Neuronal stem cell (in vitro differentiated cells): ENCODE data around the gene OSTF1.

Experiments used
- DNase-seq: peaks from one replicate; pipeline ENCODE4 v3.0.0-alpha.2; 2013; ENCODE audit warnings: low spot score
- H2AFZ ChIP-seq: one replicate; pipeline ENCODE4 v1.6.1; 2013; ENCODE audit warnings: mild to moderate bottlenecking, low read length, inconsistent platforms
- H2AK5ac ChIP-seq: 2 replicates; pipeline ENCODE4 v1.6.1; 2013; ENCODE audit warnings: low read depth, mild to moderate bottlenecking, inconsistent platforms, low read length, moderate library complexity, mixed read lengths
- H2BK120ac ChIP-seq: 2 replicates; pipeline ENCODE4 v1.6.1; 2013; ENCODE audit warnings: low read depth, mild to moderate bottlenecking, inconsistent platforms, low read length, moderate library complexity, mixed read lengths
- H2BK12ac ChIP-seq: one replicate; pipeline ENCODE4 v1.6.1; 2013; ENCODE audit warnings: low read length, inconsistent platforms
- H2BK15ac ChIP-seq: 2 replicates; pipeline ENCODE4 v1.6.1; 2013; ENCODE audit warnings: mild to moderate bottlenecking, low read length, inconsistent platforms, mixed read lengths
- H2BK5ac ChIP-seq: one replicate; pipeline ENCODE4 v1.6.1; 2013; ENCODE audit warnings: inconsistent platforms, mild to moderate bottlenecking, low read length, moderate library complexity
- H3K14ac ChIP-seq: one replicate; pipeline ENCODE4 v1.6.1; 2013; ENCODE audit warnings: low read length, inconsistent platforms
- H3K18ac ChIP-seq: 2 replicates; pipeline ENCODE4 v1.6.1; 2013; ENCODE audit warnings: low read length, inconsistent platforms
- H3K23ac ChIP-seq: 2 replicates; pipeline ENCODE4 v1.6.1; 2013; ENCODE audit warnings: low read depth, mild to moderate bottlenecking, mixed read lengths, low read length, inconsistent platforms; ENCODE audit not compliant: poor library complexity
- H3K27ac ChIP-seq: replicated peaks from 3 replicates; pipeline ENCODE4 v1.5.1; 2013; ENCODE audit warnings: low read length, inconsistent platforms
- H3K27me3 ChIP-seq, 3 experiments: 2 replicates each; pipeline ENCODE4 v1.6.1; 2013; ENCODE audit warnings: low read length in 3 of 3, mild to moderate bottlenecking in 2 of 3, inconsistent platforms in 1 of 3, low read depth in 1 of 3, mixed read lengths in 1 of 3, moderate library complexity in 1 of 3; ENCODE audit not compliant: control insufficient read depth in 3 of 3, insufficient read depth in 3 of 3
- H3K36me3 ChIP-seq, 2 donors: replicated peaks in 1 of 2; 2 replicates each; pipeline ENCODE4 v1.6.1; 2013; ENCODE audit warnings: low read length in 2 of 2; ENCODE audit not compliant: control insufficient read depth in 2 of 2, insufficient read depth in 2 of 2
- H3K4ac ChIP-seq: 2 replicates; pipeline ENCODE4 v1.6.1; 2013; ENCODE audit warnings: inconsistent platforms, mild to moderate bottlenecking, low read length, moderate library complexity
- H3K4me1 ChIP-seq, 2 donors: 1 replicate in 1 of 2; 2 replicates in 1 of 2; pipeline ENCODE4 v1.6.1; 2013; ENCODE audit warnings: low read length in 2 of 2, low read depth in 1 of 2; ENCODE audit not compliant: control insufficient read depth in 2 of 2, insufficient read depth in 1 of 2
- H3K4me2 ChIP-seq: one replicate; pipeline ENCODE4 v1.6.1; 2013; ENCODE audit warnings: mild to moderate bottlenecking, low read length, inconsistent platforms; ENCODE audit not compliant: insufficient read depth, poor library complexity, severe bottlenecking
- H3K4me3 ChIP-seq, 2 donors: 2 replicates each; pipeline ENCODE4 v1.5.1; 2013; ENCODE audit warnings: low read length in 2 of 2, mild to moderate bottlenecking in 2 of 2, inconsistent platforms in 1 of 2, moderate library complexity in 1 of 2
- H3K79me1 ChIP-seq: one replicate; pipeline ENCODE4 v1.6.1; 2013; ENCODE audit warnings: low read depth, mild to moderate bottlenecking, inconsistent platforms, low read length, moderate library complexity
- H3K9ac ChIP-seq: one replicate; pipeline ENCODE4 v1.6.1; 2013; ENCODE audit warnings: mild to moderate bottlenecking, low read depth, low read length, inconsistent platforms; ENCODE audit not compliant: poor library complexity
- H3K9me3 ChIP-seq, 2 donors: replicated peaks in 1 of 2; 2 replicates each; pipeline versions ENCODE3 to v1.6.1; 2013; ENCODE audit warnings: low read length in 2 of 2, mild to moderate bottlenecking in 2 of 2, inconsistent platforms in 1 of 2, low read depth in 1 of 2, mixed read lengths in 1 of 2, moderate library complexity in 1 of 2; ENCODE audit not compliant: control insufficient read depth in 2 of 2, insufficient read depth in 1 of 2
- H4K8ac ChIP-seq: one replicate; pipeline ENCODE4 v1.6.1; 2013; ENCODE audit warnings: low read depth, mild to moderate bottlenecking, inconsistent platforms, low read length, moderate library complexity
- H4K91ac ChIP-seq: one replicate; pipeline ENCODE4 v1.6.1; 2013; ENCODE audit warnings: low read length, low read depth, mild to moderate bottlenecking, inconsistent platforms; ENCODE audit not compliant: poor library complexity
- WGBS, 2 donors: extraction: QIAGEN DNeasy Blood & Tissue Kit; methylation state at CpG; one replicate each; pipeline ENCODE4 v1.1.7; 2013; ENCODE audit warnings: missing lambda C conversion rate in 2 of 2, mixed read lengths in 1 of 2; ENCODE audit not compliant: insufficient read length in 2 of 2, insufficient replicate concordance in 1 of 2; ENCODE audit errors: extremely low coverage in 2 of 2; 5-methylcytosine and 5-hydroxymethylcytosine counted together

OSTF1 gene

GRCh38 chr9:75046725-75047345, 41.5 kb upstream of the OSTF1 start:
- Histone ChIP-seq H3K27ac (no peak overlapping the region), H3K9ac (no peak overlapping the region), H3K79me1 (no peaks in the 10 kb centered on the region), H3K14ac (no peak overlapping the region), H3K4ac (no peak overlapping the region), H3K27me3 (no peaks in the 10 kb centered on the region), H2BK12ac (no peak overlapping the region), H2BK5ac (no peak overlapping the region), H3K4me2 (no peak overlapping the region), H2AK5ac (no peak overlapping the region), H3K4me3 (no peak overlapping the region), H4K91ac (no peak overlapping the region), H4K8ac (no peak overlapping the region), H2BK120ac (no peak overlapping the region), H2AFZ (no peak overlapping the region), H3K36me3 (no peaks in the 10 kb centered on the region), H3K4me1 (no peaks in the 10 kb centered on the region), H3K18ac (no peak overlapping the region), H2BK15ac (no peak overlapping the region), H3K9me3 (no peaks in the 10 kb centered on the region), H3K23ac (no peak overlapping the region)
- WGBS, 2 donors, result no CpG with 5 or more reads among the region's 3 CpGs
- DNase-seq, result no peak

- Histone ChIP-seq H3K18ac (no peak overlapping the region), H3K9me3 (no peaks in the 10 kb centered on the region), H3K23ac (no peak overlapping the region), H2BK15ac (no peak overlapping the region), H2BK120ac (no peak overlapping the region), H2AK5ac (no peak overlapping the region), H3K14ac (no peak overlapping the region), H3K4me3 (no peak overlapping the region), H2BK5ac (no peak overlapping the region), H3K9ac (no peak overlapping the region), H4K8ac (no peak overlapping the region), H3K27me3 (no peaks in the 10 kb centered on the region), H3K27ac (no peak overlapping the region), H3K4me2 (no peak overlapping the region), H3K79me1 (no peaks in the 10 kb centered on the region), H3K4me1 (no peaks in the 10 kb centered on the region), H2BK12ac (no peak overlapping the region), H4K91ac (no peak overlapping the region), H3K36me3 (no peaks in the 10 kb centered on the region), H3K4ac (no peak overlapping the region), H2AFZ (no peak overlapping the region)
- WGBS, 2 donors, result no CpG with 5 or more reads among the region's 2 CpGs
- no peak for DNase-seq
These were observed 40.8 kb upstream of the OSTF1 start for GRCh38 chr9:75047506-75047905.

- H3K4me1 ChIP-seq, result no peaks in the 10 kb centered on the region
- no peak overlapping the region for H3K4me3 ChIP-seq
- H4K8ac ChIP-seq, result no peak overlapping the region
- H3K23ac ChIP-seq, result no peak overlapping the region
- no peaks in the 10 kb centered on the region for H3K27me3 ChIP-seq
- H2AK5ac ChIP-seq, result no peak overlapping the region
- H3K27ac ChIP-seq, result no peak overlapping the region
- H3K4me2 ChIP-seq, result no peak overlapping the region
- H2BK5ac ChIP-seq, result no peak overlapping the region
- no peaks in the 10 kb centered on the region for H3K9me3 ChIP-seq
- H4K91ac ChIP-seq, result no peak overlapping the region
- no peaks in the 10 kb centered on the region for H3K36me3 ChIP-seq
- H3K4ac ChIP-seq, result no peak overlapping the region
- H3K79me1 ChIP-seq, result no peaks in the 10 kb centered on the region
- H3K14ac ChIP-seq, result no peak overlapping the region
- H3K18ac ChIP-seq, result no peak overlapping the region
- no peak overlapping the region for H2AFZ ChIP-seq
- H2BK12ac ChIP-seq, result no peak overlapping the region
- H2BK120ac ChIP-seq, result no peak overlapping the region
- DNase-seq, result no peak
- no peak overlapping the region for H3K9ac ChIP-seq
- H2BK15ac ChIP-seq, result no peak overlapping the region
These were observed 37.0 kb upstream of the OSTF1 start for GRCh38 chr9:75051285-75051684.

- no peak overlapping the region for H2AFZ ChIP-seq
- H3K9me3 ChIP-seq, result no peaks in the 10 kb centered on the region
- no peak overlapping the region for H3K18ac ChIP-seq
- no peak overlapping the region for H2BK12ac ChIP-seq
- no peak overlapping the region for H2AK5ac ChIP-seq
- H2BK120ac ChIP-seq, result no peak overlapping the region
- no peak for DNase-seq
- H3K27ac ChIP-seq, result no peak overlapping the region
- no peaks in the 10 kb centered on the region for H3K79me1 ChIP-seq
- H3K9ac ChIP-seq, result no peak overlapping the region
- no peak overlapping the region for H3K4me2 ChIP-seq
- no peaks in the 10 kb centered on the region for H3K36me3 ChIP-seq
- no peak overlapping the region for H2BK5ac ChIP-seq
- H2BK15ac ChIP-seq, result no peak overlapping the region
- H3K27me3 ChIP-seq, result no peaks in the 10 kb centered on the region
- no peaks in the 10 kb centered on the region for H3K4me1 ChIP-seq
- H4K91ac ChIP-seq, result no peak overlapping the region
- no peak overlapping the region for H3K4ac ChIP-seq
- H4K8ac ChIP-seq, result no peak overlapping the region
- no peak overlapping the region for H3K14ac ChIP-seq
- no peak overlapping the region for H3K4me3 ChIP-seq
- no CpG with 5 or more reads among the region's 1 CpG for WGBS, 2 donors
- H3K23ac ChIP-seq, result no peak overlapping the region
These were observed 34.4 kb upstream of the OSTF1 start for GRCh38 chr9:75053869-75054268.
